Gastrocnemius medialis (tissue), 4 donors: Measurements from ENCODE around the gene FAM78A.

Experiments used
- CTCF ChIP-seq, 5 experiments: fragments of 450-650 bp in 3 of 5; fragments of 200-600 bp in 2 of 5; sonication (generic) in 2 of 5; IDR thresholded peaks in 4 of 5; conservative IDR thresholded peaks in 1 of 5; 1 replicate in 4 of 5; 2 replicates in 1 of 5; pipeline ENCODE4 v1.5.1; 2016 to 2019; ENCODE audit warnings: antibody characterized with exemption in 5 of 5, mild to moderate bottlenecking in 3 of 5, moderate library complexity in 3 of 5
- POLR2A ChIP-seq, 2 donors: fragments of 450-650 bp; IDR thresholded peaks; one replicate each; pipeline ENCODE4 v1.6.1; 2017; ENCODE audit warnings: antibody characterized with exemption in 2 of 2, mild to moderate bottlenecking in 2 of 2, moderate library complexity in 2 of 2

- no peak for TF ChIP-seq POLR2A (IDR thresholded peaks at IDR 0.05)
- no peak for TF ChIP-seq CTCF (IDR thresholded peaks at IDR 0.05 in 4 of 5, conservative IDR thresholded peaks at IDR 0.05 in 1 of 5)
These were observed 4.1 kb downstream of the FAM78A start for GRCh38 chr9:131272212-131272611.
